ENCODE data around the gene SFMBT1. TPM values are rescaled to one million over a fixed set of nuclear protein-coding genes. Genes with fewer than 3 reads are reported as not detected.

Gene SFMBT1
- polyA plus RNA-seq, 3 donors: 0.61 to 2.7 (median 0.91) TPM

- TF ChIP-seq CTCF (IDR thresholded peaks at IDR 0.05): no peak
- H3K4me3 Mint-ChIP-seq: no peak overlapping the region
- Histone ChIP-seq H3K4me1 (ENCODE audit: control insufficient read depth in 1 of 2, insufficient read depth in 2 of 2, low read length in 2 of 2) (no peaks in the 10 kb centered on the region), H3K27me3 (ENCODE audit: control insufficient read depth in 2 of 2, insufficient read depth in 2 of 2, low read length in 2 of 2) (no peaks in the 10 kb centered on the region), H4K20me1 (ENCODE audit: insufficient read depth, low read length) (peaks cover 55% of the 10 kb centered on the region), H3K4me3 (replicated peaks in 1 of 3; ENCODE audit: low read depth in 2 of 3, low read length in 3 of 3) (no peak overlapping the region), H3K4me2 (replicated peaks; ENCODE audit: extremely low read depth, low read length, poor library complexity, severe bottlenecking) (no peak overlapping the region), H2AFZ (ENCODE audit: insufficient read depth, low read depth, low read length, poor library complexity, severe bottlenecking) (no peak overlapping the region), H3K79me2 (ENCODE audit: insufficient read depth, low read length) (no peaks in the 10 kb centered on the region), H3K27ac (ENCODE audit: low read depth in 1 of 2, low read length in 2 of 2) (no peak overlapping the region), H3K9ac (ENCODE audit: insufficient read depth, low read length, poor library complexity, severe bottlenecking) (no peak overlapping the region), H3K9me3 (replicated peaks in 1 of 2; ENCODE audit: control insufficient read depth in 1 of 2, insufficient read depth in 1 of 2, low read length in 2 of 2) (no peaks in the 10 kb centered on the region), H3K36me3 (replicated peaks in 1 of 2; ENCODE audit: control insufficient read depth in 1 of 2, insufficient read depth in 2 of 2, low read length in 2 of 2) (peaks cover 27 to 47% of the 10 kb centered on the region in 2 donors)
- H3K36me3 Mint-ChIP-seq: peaks cover 43 to 51% of the 10 kb centered on the region in 2 donors
- no peak for DNase-seq
- 100% methylated on average over 1 of the region's 5 CpGs for WGBS (ENCODE audit: insufficient coverage)
- intact Hi-C loops (cut with micrococcal nuclease): loop anchor here in 1 of 2 donors (5.0 kb wide), 1 partner anchor 74 kb away; no protein-coding TSS in a partner anchor
- H3K9me3 Mint-ChIP-seq: no peaks in the 10 kb centered on the region
- no peaks in the 10 kb centered on the region for H3K27me3 Mint-ChIP-seq (ENCODE audit: low read depth in 3 of 3)
- H3K4me1 Mint-ChIP-seq: no peaks in the 10 kb centered on the region
- H3K27ac Mint-ChIP-seq: no peak overlapping the region
Observed at GRCh38 chr3:52857864-52858263, 188.0 kb downstream of the SFMBT1 start.

DNA sequence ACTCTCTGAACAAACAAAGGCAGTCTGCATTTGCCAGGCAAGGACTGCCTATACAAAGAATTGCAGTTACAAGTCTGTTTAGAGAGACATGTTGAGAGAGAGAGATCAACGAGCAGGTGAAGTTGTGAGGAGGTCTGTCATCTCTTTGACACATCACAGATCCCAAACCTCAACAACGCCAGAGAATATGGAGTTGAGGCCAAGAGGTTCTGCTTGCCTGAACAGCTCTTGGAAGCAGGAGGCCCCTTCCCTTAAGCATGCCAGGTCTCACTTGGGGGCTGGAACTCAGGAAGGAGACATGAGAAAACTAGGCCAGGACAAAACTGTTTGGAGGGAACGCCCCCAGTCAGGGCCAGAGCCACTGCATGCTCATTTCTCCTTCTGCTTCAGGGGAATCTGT lies 188.7 kb downstream of the SFMBT1 start:
- WGBS (ENCODE audit: insufficient coverage): 100% methylated on average over 1 of the region's 3 CpGs

More for the DNA sequence above, 188.7 kb downstream of the SFMBT1 start:
- Histone ChIP-seq H3K27me3 (ENCODE audit: control insufficient read depth in 2 of 2, insufficient read depth in 2 of 2, low read length in 2 of 2) (no peaks in the 10 kb centered on the region), H2AFZ (ENCODE audit: insufficient read depth, low read depth, low read length, poor library complexity, severe bottlenecking) (no peak overlapping the region), H3K4me1 (ENCODE audit: control insufficient read depth in 1 of 2, insufficient read depth in 2 of 2, low read length in 2 of 2) (no peaks in the 10 kb centered on the region), H3K79me2 (ENCODE audit: insufficient read depth, low read length) (no peaks in the 10 kb centered on the region), H3K36me3 (replicated peaks in 1 of 2; ENCODE audit: control insufficient read depth in 1 of 2, insufficient read depth in 2 of 2, low read length in 2 of 2) (peaks cover 34 to 49% of the 10 kb centered on the region in 2 donors), H3K27ac (ENCODE audit: low read depth in 1 of 2, low read length in 2 of 2) (no peak overlapping the region), H4K20me1 (ENCODE audit: insufficient read depth, low read length) (peaks cover 48% of the 10 kb centered on the region), H3K9ac (ENCODE audit: insufficient read depth, low read length, poor library complexity, severe bottlenecking) (no peak overlapping the region), H3K9me3 (replicated peaks in 1 of 2; ENCODE audit: control insufficient read depth in 1 of 2, insufficient read depth in 1 of 2, low read length in 2 of 2) (no peaks in the 10 kb centered on the region), H3K4me3 (replicated peaks in 1 of 3; ENCODE audit: low read depth in 2 of 3, low read length in 3 of 3) (no peak overlapping the region), H3K4me2 (replicated peaks; ENCODE audit: extremely low read depth, low read length, poor library complexity, severe bottlenecking) (no peak overlapping the region)
- H3K4me1 Mint-ChIP-seq: no peaks in the 10 kb centered on the region
- H3K27me3 Mint-ChIP-seq (ENCODE audit: low read depth in 3 of 3): no peaks in the 10 kb centered on the region
- no peak for TF ChIP-seq CTCF (IDR thresholded peaks at IDR 0.05)
- intact Hi-C loops (cut with micrococcal nuclease): loop anchor here in 1 of 2 donors (5.0 kb wide), 1 partner anchor 75 kb away; no protein-coding TSS in a partner anchor
- no peak for DNase-seq
- H3K27ac Mint-ChIP-seq: no peak overlapping the region
- peaks cover 47 to 57% of the 10 kb centered on the region in 2 donors for H3K36me3 Mint-ChIP-seq
- H3K9me3 Mint-ChIP-seq: no peaks in the 10 kb centered on the region
- no peak overlapping the region for H3K4me3 Mint-ChIP-seq
